Measurements from ENCODE around the gene ADGRB3.

ADGRB3 gene

GRCh38 chr6:68695838-68696237 is 60.8 kb downstream of the ADGRB3 start:
- H3K4me3 ChIP-seq = no peak overlapping the region
- no peak overlapping the region for H3K27ac ChIP-seq
- peaks cover 7% of the 10 kb centered on the region; the same call in 1 of the 2 replicates for H3K36me3 ChIP-seq (ENCODE audit: insufficient read depth, low read length)
- no peak overlapping the region for H3K9ac ChIP-seq (ENCODE audit: insufficient read length)
- no peak for DNase-seq (ENCODE audit: low read depth, low spot score)
- no peak for TF ChIP-seq FOXP2 (optimal IDR thresholded peaks at IDR 0.05; ENCODE audit: control extremely low read depth, extremely low read length, insufficient read depth)
- no peak for TF ChIP-seq EZH2 (IDR thresholded peaks at IDR 0.05)
- no peak for TF ChIP-seq POLR2AphosphoS5 (IDR thresholded peaks at IDR 0.05; ENCODE audit: borderline replicate concordance, low read depth, low read length)
- no peaks in the 10 kb centered on the region for H3K9me3 ChIP-seq (ENCODE audit: low read depth, low read length)

GRCh38 chr6:68697394-68697793 is 62.3 kb downstream of the ADGRB3 start:
- H3K9ac ChIP-seq (ENCODE audit: insufficient read length) = no peak overlapping the region
- H3K27ac ChIP-seq = no peak overlapping the region
- no peak overlapping the region for H3K4me3 ChIP-seq
- DNase-seq (ENCODE audit: low read depth, low spot score) = no peak
- H3K9me3 ChIP-seq (ENCODE audit: low read depth, low read length) = no peaks in the 10 kb centered on the region
- TF ChIP-seq POLR2AphosphoS5 (IDR thresholded peaks at IDR 0.05; ENCODE audit: borderline replicate concordance, low read depth, low read length) (no peak), EZH2 (IDR thresholded peaks at IDR 0.05) (no peak), FOXP2 (optimal IDR thresholded peaks at IDR 0.05; ENCODE audit: control extremely low read depth, extremely low read length, insufficient read depth) (no peak)
- peaks cover 7% of the 10 kb centered on the region; the same call in 1 of the 2 replicates for H3K36me3 ChIP-seq (ENCODE audit: insufficient read depth, low read length)

- TF ChIP-seq EZH2 (IDR thresholded peaks at IDR 0.05) (no peak), FOXP2 (optimal IDR thresholded peaks at IDR 0.05; ENCODE audit: control extremely low read depth, extremely low read length, insufficient read depth) (no peak)
- no peak overlapping the region for H3K9ac ChIP-seq (ENCODE audit: insufficient read length)
- H3K27ac ChIP-seq = no peak overlapping the region
- DNase-seq (ENCODE audit: low read depth, low spot score) = no peak
- H3K9me3 ChIP-seq (ENCODE audit: low read depth, low read length) = no peaks in the 10 kb centered on the region
- H3K36me3 ChIP-seq (ENCODE audit: insufficient read depth, low read length) = no peaks in the 10 kb centered on the region
- H3K4me3 ChIP-seq = no peak overlapping the region
Measured at GRCh38 chr6:68701159-68701558, 66.1 kb downstream of the ADGRB3 start.

GRCh38 chr6:68704485-68704884 is 69.4 kb downstream of the ADGRB3 start:
- DNase-seq (ENCODE audit: low read depth, low spot score) = no peak
- H3K36me3 ChIP-seq (ENCODE audit: insufficient read depth, low read length) = no peaks in the 10 kb centered on the region
- no peak overlapping the region for H3K27ac ChIP-seq
- TF ChIP-seq FOXP2 (optimal IDR thresholded peaks at IDR 0.05; ENCODE audit: control extremely low read depth, extremely low read length, insufficient read depth) (no peak), EZH2 (IDR thresholded peaks at IDR 0.05) (no peak), POLR2AphosphoS5 (IDR thresholded peaks at IDR 0.05; ENCODE audit: borderline replicate concordance, low read depth, low read length) (no peak)
- no peak overlapping the region for H3K4me3 ChIP-seq
- no peaks in the 10 kb centered on the region for H3K9me3 ChIP-seq (ENCODE audit: low read depth, low read length)
- no peak overlapping the region for H3K9ac ChIP-seq (ENCODE audit: insufficient read length)

GRCh38 chr6:68709091-68709490 is 74.0 kb downstream of the ADGRB3 start:
- Histone ChIP-seq H3K9ac (ENCODE audit: insufficient read length) (peak overlapping the region; percentile 56), H3K9me3 (ENCODE audit: low read depth, low read length) (no peaks in the 10 kb centered on the region), H3K4me3 (peak overlapping the region; percentile 71), H3K36me3 (ENCODE audit: insufficient read depth, low read length) (no peaks in the 10 kb centered on the region), H3K27ac (peak overlapping the region; percentile 94)
- DNase-seq (ENCODE audit: low read depth, low spot score) = peak; percentile 87
- TF ChIP-seq POLR2AphosphoS5 (IDR thresholded peaks at IDR 0.05; ENCODE audit: borderline replicate concordance, low read depth, low read length) (no peak; the same call in 1 of the 2 replicates), FOXP2 (optimal IDR thresholded peaks at IDR 0.05; ENCODE audit: control extremely low read depth, extremely low read length, insufficient read depth) (no peak), EZH2 (IDR thresholded peaks at IDR 0.05) (no peak)

- H3K9me3 ChIP-seq (ENCODE audit: low read depth, low read length) = no peaks in the 10 kb centered on the region
- no peak for DNase-seq (ENCODE audit: low read depth, low spot score)
Measured at GRCh38 chr6:68709882-68710281, 74.8 kb downstream of the ADGRB3 start.

GRCh38 chr6:68710496-68710895 is 75.4 kb downstream of the ADGRB3 start:
- TF ChIP-seq POLR2AphosphoS5 (IDR thresholded peaks at IDR 0.05; ENCODE audit: borderline replicate concordance, low read depth, low read length) (no peak), FOXP2 (optimal IDR thresholded peaks at IDR 0.05; ENCODE audit: control extremely low read depth, extremely low read length, insufficient read depth) (no peak), EZH2 (IDR thresholded peaks at IDR 0.05) (no peak)
- no peaks in the 10 kb centered on the region for H3K9me3 ChIP-seq (ENCODE audit: low read depth, low read length)
- peak overlapping the region; percentile 71 for H3K4me3 ChIP-seq

More at GRCh38 chr6:68709882-68710281, 74.8 kb downstream of the ADGRB3 start:
- H3K27ac ChIP-seq = peak overlapping the region; percentile 94
- peak overlapping the region; percentile 71 for H3K4me3 ChIP-seq
- TF ChIP-seq POLR2AphosphoS5 (IDR thresholded peaks at IDR 0.05; ENCODE audit: borderline replicate concordance, low read depth, low read length) (no peak), EZH2 (IDR thresholded peaks at IDR 0.05) (no peak), FOXP2 (optimal IDR thresholded peaks at IDR 0.05; ENCODE audit: control extremely low read depth, extremely low read length, insufficient read depth) (no peak)
- H3K9ac ChIP-seq (ENCODE audit: insufficient read length) = peak overlapping the region; percentile 56
- no peaks in the 10 kb centered on the region for H3K36me3 ChIP-seq (ENCODE audit: insufficient read depth, low read length)

GRCh38 chr6:68710916-68711315 is 75.8 kb downstream of the ADGRB3 start:
- no peak for DNase-seq (ENCODE audit: low read depth, low spot score)
- peak overlapping the region; percentile 94 for H3K27ac ChIP-seq
- H3K9ac ChIP-seq (ENCODE audit: insufficient read length) = peak overlapping the region; percentile 56
- H3K4me3 ChIP-seq = no peak overlapping the region
- no peaks in the 10 kb centered on the region for H3K9me3 ChIP-seq (ENCODE audit: low read depth, low read length)
- H3K36me3 ChIP-seq (ENCODE audit: insufficient read depth, low read length) = no peaks in the 10 kb centered on the region; the same call in 1 of the 2 replicates
- no peak for TF ChIP-seq FOXP2 (optimal IDR thresholded peaks at IDR 0.05; ENCODE audit: control extremely low read depth, extremely low read length, insufficient read depth)
- no peak for TF ChIP-seq EZH2 (IDR thresholded peaks at IDR 0.05)
- no peak for TF ChIP-seq POLR2AphosphoS5 (IDR thresholded peaks at IDR 0.05; ENCODE audit: borderline replicate concordance, low read depth, low read length)

More at GRCh38 chr6:68710496-68710895, 75.4 kb downstream of the ADGRB3 start:
- H3K27ac ChIP-seq = peak overlapping the region; percentile 94
- H3K36me3 ChIP-seq (ENCODE audit: insufficient read depth, low read length) = no peaks in the 10 kb centered on the region; the same call in 1 of the 2 replicates
- peak overlapping the region; percentile 56 for H3K9ac ChIP-seq (ENCODE audit: insufficient read length)
- DNase-seq (ENCODE audit: low read depth, low spot score) = no peak

All from SK-N-MC (cell line).